Vagina (tissue), 2 donors: ENCODE measurements around the gene LAYN.

Experiments
- POLR2A ChIP-seq, 2 donors: fragments of 450-650 bp; IDR thresholded peaks; one replicate each; pipeline ENCODE4 v1.6.1; 2017; ENCODE audit warnings: antibody characterized with exemption in 2 of 2, mild to moderate bottlenecking in 2 of 2, moderate library complexity in 2 of 2
- TF ChIP-seq, protein P1 (sequence below), 3 experiments: fragments of 450-650 bp in 2 of 3; fragments of 200-600 bp in 1 of 3; sonication (generic) in 1 of 3; IDR thresholded peaks; one replicate each; pipeline ENCODE4 v1.5.1; 2017 to 2019; ENCODE audit warnings: antibody characterized with exemption in 3 of 3, mild to moderate bottlenecking in 2 of 3, moderate library complexity in 2 of 3

DNA sequence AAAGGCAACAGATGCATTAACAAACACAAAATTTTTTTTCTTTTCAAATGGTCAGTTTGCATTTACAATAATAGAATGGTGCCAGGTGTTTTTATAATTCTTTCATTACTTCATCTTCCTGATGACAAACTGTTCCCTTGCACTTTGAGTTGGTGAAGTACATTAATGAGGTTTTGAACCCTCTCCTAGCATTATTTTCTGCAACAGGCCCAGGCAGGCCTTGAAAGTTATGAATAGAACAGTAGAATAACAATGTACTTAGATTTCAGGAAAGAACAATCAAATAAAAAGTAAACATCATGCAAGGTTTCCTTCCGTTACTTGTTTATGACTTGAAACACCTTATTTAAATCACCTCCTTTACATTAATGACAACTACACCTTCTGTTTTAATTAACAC, 37.9 kb upstream of the LAYN start:
- TF ChIP-seq, protein P1, sequence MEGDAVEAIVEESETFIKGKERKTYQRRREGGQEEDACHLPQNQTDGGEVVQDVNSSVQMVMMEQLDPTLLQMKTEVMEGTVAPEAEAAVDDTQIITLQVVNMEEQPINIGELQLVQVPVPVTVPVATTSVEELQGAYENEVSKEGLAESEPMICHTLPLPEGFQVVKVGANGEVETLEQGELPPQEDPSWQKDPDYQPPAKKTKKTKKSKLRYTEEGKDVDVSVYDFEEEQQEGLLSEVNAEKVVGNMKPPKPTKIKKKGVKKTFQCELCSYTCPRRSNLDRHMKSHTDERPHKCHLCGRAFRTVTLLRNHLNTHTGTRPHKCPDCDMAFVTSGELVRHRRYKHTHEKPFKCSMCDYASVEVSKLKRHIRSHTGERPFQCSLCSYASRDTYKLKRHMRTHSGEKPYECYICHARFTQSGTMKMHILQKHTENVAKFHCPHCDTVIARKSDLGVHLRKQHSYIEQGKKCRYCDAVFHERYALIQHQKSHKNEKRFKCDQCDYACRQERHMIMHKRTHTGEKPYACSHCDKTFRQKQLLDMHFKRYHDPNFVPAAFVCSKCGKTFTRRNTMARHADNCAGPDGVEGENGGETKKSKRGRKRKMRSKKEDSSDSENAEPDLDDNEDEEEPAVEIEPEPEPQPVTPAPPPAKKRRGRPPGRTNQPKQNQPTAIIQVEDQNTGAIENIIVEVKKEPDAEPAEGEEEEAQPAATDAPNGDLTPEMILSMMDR (IDR thresholded peaks at IDR 0.05), result no peak
- TF ChIP-seq POLR2A (IDR thresholded peaks at IDR 0.05), result no peak
